Ovary (tissue), 3 donors: ENCODE data around the gene PFDN4.

Experiments used
- EP300 ChIP-seq: sonication (generic); formaldehyde crosslinking; IDR thresholded peaks from one replicate; pipeline ENCODE4 v1.6.1; 2017; ENCODE audit warnings: antibody characterized with exemption
- TF ChIP-seq, protein P1 (sequence below), 3 donors: fragments of 450-650 bp in 2 of 3; fragments of 200-600 bp in 1 of 3; IDR thresholded peaks; one replicate each; pipeline versions ENCODE4 v1.5.1 to v1.8.0; 2016 to 2022; ENCODE audit warnings: antibody characterized with exemption in 3 of 3, mild to moderate bottlenecking in 1 of 3
- donor health status: DM: no; HTN: no; CAD: no.

DNA sequence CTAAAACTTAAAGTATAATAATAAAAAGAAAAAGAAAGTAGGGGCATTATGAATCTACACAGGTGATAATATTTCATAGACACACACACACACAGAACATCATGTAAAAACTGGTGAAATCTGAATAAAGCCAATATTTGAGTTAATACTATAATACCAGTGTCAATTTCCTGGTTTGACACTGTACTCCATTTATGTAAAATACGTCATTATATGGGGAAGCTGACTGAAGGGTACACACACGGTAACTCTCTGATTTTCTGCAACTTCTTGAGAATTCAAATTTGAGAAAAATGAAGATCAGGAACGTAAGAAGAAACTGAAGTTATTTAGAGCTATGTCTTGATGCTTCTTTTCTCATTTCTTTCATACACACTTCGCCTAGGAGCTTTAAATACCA is 36.2 kb downstream of the PFDN4 start:
- no peak for TF ChIP-seq EP300
- TF ChIP-seq, protein P1, sequence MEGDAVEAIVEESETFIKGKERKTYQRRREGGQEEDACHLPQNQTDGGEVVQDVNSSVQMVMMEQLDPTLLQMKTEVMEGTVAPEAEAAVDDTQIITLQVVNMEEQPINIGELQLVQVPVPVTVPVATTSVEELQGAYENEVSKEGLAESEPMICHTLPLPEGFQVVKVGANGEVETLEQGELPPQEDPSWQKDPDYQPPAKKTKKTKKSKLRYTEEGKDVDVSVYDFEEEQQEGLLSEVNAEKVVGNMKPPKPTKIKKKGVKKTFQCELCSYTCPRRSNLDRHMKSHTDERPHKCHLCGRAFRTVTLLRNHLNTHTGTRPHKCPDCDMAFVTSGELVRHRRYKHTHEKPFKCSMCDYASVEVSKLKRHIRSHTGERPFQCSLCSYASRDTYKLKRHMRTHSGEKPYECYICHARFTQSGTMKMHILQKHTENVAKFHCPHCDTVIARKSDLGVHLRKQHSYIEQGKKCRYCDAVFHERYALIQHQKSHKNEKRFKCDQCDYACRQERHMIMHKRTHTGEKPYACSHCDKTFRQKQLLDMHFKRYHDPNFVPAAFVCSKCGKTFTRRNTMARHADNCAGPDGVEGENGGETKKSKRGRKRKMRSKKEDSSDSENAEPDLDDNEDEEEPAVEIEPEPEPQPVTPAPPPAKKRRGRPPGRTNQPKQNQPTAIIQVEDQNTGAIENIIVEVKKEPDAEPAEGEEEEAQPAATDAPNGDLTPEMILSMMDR (IDR thresholded peaks at IDR 0.05): no peak
